ENCODE results near the gene ZNF507.

DNA sequence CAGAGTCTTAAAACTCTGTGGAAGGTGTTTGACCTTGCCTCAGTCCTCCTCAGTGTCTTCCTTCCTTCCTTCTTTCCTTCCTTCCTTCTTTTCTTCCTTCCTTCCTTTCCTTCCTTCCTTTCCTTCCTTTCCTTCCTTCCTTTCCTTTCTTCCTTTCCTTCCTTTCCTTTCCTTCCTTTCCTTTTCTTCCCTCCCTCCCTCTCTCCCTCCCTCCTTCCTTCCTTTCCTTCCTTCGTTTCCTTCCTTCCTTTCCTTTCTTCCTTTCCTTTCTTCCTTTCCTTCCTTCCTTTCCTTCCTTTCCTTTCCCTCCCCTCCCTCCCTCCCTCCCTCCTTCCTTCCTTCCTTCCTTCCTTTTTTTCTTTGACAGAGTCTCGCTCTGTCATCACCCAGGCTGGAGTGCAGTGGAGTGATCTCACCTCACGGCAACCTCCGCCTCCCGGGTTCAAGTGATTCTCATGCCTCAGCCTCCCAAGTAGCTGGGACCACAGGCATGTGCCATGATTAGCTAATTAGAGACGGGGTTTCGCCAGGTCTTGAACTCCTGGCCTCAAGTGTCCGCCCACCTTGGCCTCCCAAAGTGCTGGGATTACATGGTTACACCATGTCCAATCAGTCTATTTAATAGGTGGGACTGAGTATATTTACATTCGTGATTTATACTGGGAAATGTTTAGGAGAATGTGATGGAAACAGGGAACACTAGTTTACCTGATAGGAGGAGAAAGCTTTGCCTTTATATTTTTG is 16.3 kb downstream of the ZNF507 start:
- TF ChIP-seq, protein P1, sequence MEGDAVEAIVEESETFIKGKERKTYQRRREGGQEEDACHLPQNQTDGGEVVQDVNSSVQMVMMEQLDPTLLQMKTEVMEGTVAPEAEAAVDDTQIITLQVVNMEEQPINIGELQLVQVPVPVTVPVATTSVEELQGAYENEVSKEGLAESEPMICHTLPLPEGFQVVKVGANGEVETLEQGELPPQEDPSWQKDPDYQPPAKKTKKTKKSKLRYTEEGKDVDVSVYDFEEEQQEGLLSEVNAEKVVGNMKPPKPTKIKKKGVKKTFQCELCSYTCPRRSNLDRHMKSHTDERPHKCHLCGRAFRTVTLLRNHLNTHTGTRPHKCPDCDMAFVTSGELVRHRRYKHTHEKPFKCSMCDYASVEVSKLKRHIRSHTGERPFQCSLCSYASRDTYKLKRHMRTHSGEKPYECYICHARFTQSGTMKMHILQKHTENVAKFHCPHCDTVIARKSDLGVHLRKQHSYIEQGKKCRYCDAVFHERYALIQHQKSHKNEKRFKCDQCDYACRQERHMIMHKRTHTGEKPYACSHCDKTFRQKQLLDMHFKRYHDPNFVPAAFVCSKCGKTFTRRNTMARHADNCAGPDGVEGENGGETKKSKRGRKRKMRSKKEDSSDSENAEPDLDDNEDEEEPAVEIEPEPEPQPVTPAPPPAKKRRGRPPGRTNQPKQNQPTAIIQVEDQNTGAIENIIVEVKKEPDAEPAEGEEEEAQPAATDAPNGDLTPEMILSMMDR (IDR thresholded peaks at IDR 0.05), result no peak
- TF ChIP-seq POLR2A (IDR thresholded peaks at IDR 0.05), result no peak
